Activated naive CD8-positive, alpha-beta T cell (primary cell): ENCODE measurements around the gene ACOT7.

Experiments
- H3K27ac Mint-ChIP-seq: one replicate; pipeline ENCODE4 v1.8.0; 2021; ENCODE audit warnings: mixed read lengths
- H3K27me3 Mint-ChIP-seq: one replicate; pipeline ENCODE4 v1.8.0; 2021; ENCODE audit warnings: mixed read lengths
- H3K36me3 Mint-ChIP-seq: one replicate; pipeline ENCODE4 v1.8.0; 2021; ENCODE audit warnings: mixed read lengths
- H3K4me1 Mint-ChIP-seq: one replicate; pipeline ENCODE4 v1.8.0; 2021; ENCODE audit warnings: low read depth, mixed read lengths
- H3K4me3 Mint-ChIP-seq: one replicate; pipeline ENCODE4 v1.8.0; 2021; ENCODE audit warnings: mild to moderate bottlenecking, mixed read lengths
- H3K9me3 Mint-ChIP-seq: one replicate; pipeline ENCODE4 v1.8.0; 2021; ENCODE audit warnings: low read depth, mixed read lengths

ACOT7 gene

GRCh38 chr1:6427441-6428390, 34.1 kb upstream of the ACOT7 start:
- Mint-ChIP-seq H3K4me3 (no peak overlapping the region), H3K27ac (no peak overlapping the region), H3K27me3 (peaks cover 6% of the 10 kb centered on the region), H3K4me1 (peaks cover 7% of the 10 kb centered on the region), H3K9me3 (no peaks in the 10 kb centered on the region), H3K36me3 (no peaks in the 10 kb centered on the region)

- Mint-ChIP-seq H3K27ac (no peak overlapping the region), H3K4me1 (peaks cover 7% of the 10 kb centered on the region), H3K36me3 (no peaks in the 10 kb centered on the region), H3K9me3 (no peaks in the 10 kb centered on the region), H3K4me3 (no peak overlapping the region), H3K27me3 (peaks cover 7% of the 10 kb centered on the region)
These were observed 33.4 kb upstream of the ACOT7 start for GRCh38 chr1:6426972-6427350.

- H3K9me3 Mint-ChIP-seq, result no peaks in the 10 kb centered on the region
- H3K27ac Mint-ChIP-seq, result no peak overlapping the region
- peaks cover 7% of the 10 kb centered on the region for H3K4me1 Mint-ChIP-seq
- no peaks in the 10 kb centered on the region for H3K36me3 Mint-ChIP-seq
- H3K27me3 Mint-ChIP-seq, result peaks cover 12% of the 10 kb centered on the region
- no peak overlapping the region for H3K4me3 Mint-ChIP-seq
These were observed 32.9 kb upstream of the ACOT7 start for GRCh38 chr1:6426277-6426971.

- peaks cover 14% of the 10 kb centered on the region for H3K27me3 Mint-ChIP-seq
- H3K36me3 Mint-ChIP-seq, result no peaks in the 10 kb centered on the region
- H3K27ac Mint-ChIP-seq, result no peak overlapping the region
- no peak overlapping the region for H3K4me3 Mint-ChIP-seq
- H3K4me1 Mint-ChIP-seq, result peaks cover 7% of the 10 kb centered on the region
- no peaks in the 10 kb centered on the region for H3K9me3 Mint-ChIP-seq
These were observed 32.1 kb upstream of the ACOT7 start for GRCh38 chr1:6425658-6426057.

- Mint-ChIP-seq H3K36me3 (no peaks in the 10 kb centered on the region), H3K4me3 (peak within 1 kb of the TSS; percentile 63), H3K4me1 (peaks cover 8% of the 10 kb centered on the region), H3K27me3 (peaks cover 12% of the 10 kb centered on the region), H3K9me3 (no peaks in the 10 kb centered on the region), H3K27ac (peak within 1 kb of the TSS; percentile 41)
These were observed 31.3 kb upstream of the ACOT7 start, which contains the start of gene ESPN for GRCh38 chr1:6424619-6425593. TSS of gene ESPN (plus strand) at chr1:6424776. CDS start at chr1:6424956, 180 bp downstream.

- peak overlapping the region; percentile 63 for H3K4me3 Mint-ChIP-seq
- H3K4me1 Mint-ChIP-seq, result peaks cover 9% of the 10 kb centered on the region
- peaks cover 12% of the 10 kb centered on the region for H3K27me3 Mint-ChIP-seq
- H3K27ac Mint-ChIP-seq, result peak overlapping the region; percentile 41
- H3K9me3 Mint-ChIP-seq, result no peaks in the 10 kb centered on the region
- no peaks in the 10 kb centered on the region for H3K36me3 Mint-ChIP-seq
These were observed 30.5 kb upstream of the ACOT7 start for GRCh38 chr1:6424000-6424565.

GRCh38 chr1:6423321-6423999, 29.9 kb upstream of the ACOT7 start:
- H3K9me3 Mint-ChIP-seq, result no peaks in the 10 kb centered on the region
- no peaks in the 10 kb centered on the region for H3K36me3 Mint-ChIP-seq
- peaks cover 10% of the 10 kb centered on the region for H3K4me1 Mint-ChIP-seq
- no peak overlapping the region for H3K27ac Mint-ChIP-seq
- peak overlapping the region; percentile 63 for H3K4me3 Mint-ChIP-seq
- peaks cover 12% of the 10 kb centered on the region for H3K27me3 Mint-ChIP-seq

GRCh38 chr1:6421266-6421665, 27.7 kb upstream of the ACOT7 start:
- Mint-ChIP-seq H3K27ac (no peak overlapping the region), H3K27me3 (peaks cover 21% of the 10 kb centered on the region), H3K4me3 (peak overlapping the region; percentile 22), H3K4me1 (peaks cover 10% of the 10 kb centered on the region), H3K36me3 (no peaks in the 10 kb centered on the region), H3K9me3 (no peaks in the 10 kb centered on the region)

- Mint-ChIP-seq H3K27ac (no peak overlapping the region), H3K36me3 (no peaks in the 10 kb centered on the region), H3K4me1 (peaks cover 10% of the 10 kb centered on the region), H3K9me3 (no peaks in the 10 kb centered on the region), H3K27me3 (peaks cover 28% of the 10 kb centered on the region), H3K4me3 (peak overlapping the region; percentile 63)
These were observed 27.0 kb upstream of the ACOT7 start for GRCh38 chr1:6420454-6421042.

- Mint-ChIP-seq H3K27me3 (peaks cover 34% of the 10 kb centered on the region), H3K4me1 (peaks cover 10% of the 10 kb centered on the region), H3K9me3 (no peaks in the 10 kb centered on the region)
These were observed 26.4 kb upstream of the ACOT7 start, which contains the start of gene HES2 for GRCh38 chr1:6419804-6420453. TSS of gene HES2 (minus strand) at chr1:6419919. CDS start at chr1:6419820, 99 bp downstream.

GRCh38 chr1:6419397-6419803, 25.8 kb upstream of the ACOT7 start:
- H3K9me3 Mint-ChIP-seq, result no peaks in the 10 kb centered on the region
- H3K4me3 Mint-ChIP-seq, result peak overlapping the region; percentile 23
- H3K27ac Mint-ChIP-seq, result no peak overlapping the region
- H3K27me3 Mint-ChIP-seq, result peaks cover 37% of the 10 kb centered on the region
- peaks cover 12% of the 10 kb centered on the region for H3K4me1 Mint-ChIP-seq
- H3K36me3 Mint-ChIP-seq, result no peaks in the 10 kb centered on the region

More at GRCh38 chr1:6419804-6420453, 26.4 kb upstream of the ACOT7 start, which contains the start of gene HES2:
- no peaks in the 10 kb centered on the region for H3K36me3 Mint-ChIP-seq
- no peak within 1 kb of the TSS for H3K27ac Mint-ChIP-seq
- peak within 1 kb of the TSS; percentile 23 for H3K4me3 Mint-ChIP-seq

GRCh38 chr1:6418668-6419396, 25.3 kb upstream of the ACOT7 start:
- Mint-ChIP-seq H3K27me3 (peaks cover 38% of the 10 kb centered on the region), H3K9me3 (no peaks in the 10 kb centered on the region), H3K4me1 (peaks cover 7% of the 10 kb centered on the region), H3K36me3 (no peaks in the 10 kb centered on the region), H3K27ac (no peak overlapping the region), H3K4me3 (peak overlapping the region; percentile 23)
